Activated CD4-positive, alpha-beta T cell treated with anti-CD3 and anti-CD28 coated beads for 36 hours (primary cell): ENCODE data around the gene CUTC. TPM values are rescaled to one million over a fixed set of nuclear protein-coding genes. Genes with fewer than 3 reads are reported as not detected.
"Not testable (repeated sequence)": the region's sequence is repeated elsewhere in the genome, so short reads cannot be mapped to it uniquely, and the experiment has no call there.

Source experiments
- ATAC-seq: fragments of 200-7000 bp; cut with Tn5 transposase; one replicate; pipeline ENCODE4 v1.10.0; 2021; ENCODE audit warnings: mild to moderate bottlenecking, moderate library complexity
- CTCF ChIA-PET: fragments of 350-600 bp; sonication (Branson Sonifier 250); formaldehyde crosslinking; loops from one replicate; lab custom pipeline; 2021; ENCODE audit warnings: antibody characterized with exemption; lab: Charles Lee
- POLR2A ChIA-PET: fragments of 350-600 bp; sonication (Branson Sonifier 250); formaldehyde crosslinking; loops from one replicate; lab custom pipeline; 2021; ENCODE audit warnings: antibody characterized with exemption, inconsistent platforms; lab: Charles Lee
- DNase-seq: peaks from one replicate; pipeline ENCODE4 v3.0.0-alpha.2; 2020
- H3K27ac Mint-ChIP-seq: one replicate; pipeline ENCODE4 v1.8.0; 2021; ENCODE audit warnings: mixed read lengths
- H3K27me3 Mint-ChIP-seq: one replicate; pipeline ENCODE4 v1.8.0; 2021; ENCODE audit warnings: mixed read lengths
- H3K36me3 Mint-ChIP-seq: one replicate; pipeline ENCODE4 v1.8.0; 2021; ENCODE audit warnings: low read depth, mixed read lengths
- H3K4me1 Mint-ChIP-seq: one replicate; pipeline ENCODE4 v1.8.0; 2021; ENCODE audit warnings: mixed read lengths
- H3K4me3 Mint-ChIP-seq: one replicate; pipeline ENCODE4 v1.8.0; 2021; ENCODE audit warnings: mild to moderate bottlenecking, moderate library complexity, mixed read lengths
- H3K9me3 Mint-ChIP-seq: one replicate; pipeline ENCODE4 v1.8.0; 2021; ENCODE audit warnings: low read depth, mixed read lengths
- intact Hi-C, 2 experiments: fragments of 100-400 bp; cut with DNase I in 1 of 2; cut with micrococcal nuclease in 1 of 2; formaldehyde crosslinking; loops; one replicate each; pipeline versions ENCODE4 v1.14.2 to v1.15.1; 2022 to 2024; cut with DNase I, micrococcal nuclease
- total RNA-seq, 2 experiments: library from RNA; stranded (reverse); gene quantifications; one replicate each; pipeline ENCODE4 v1.2.3, GENCODE V29; 2021

Gene CUTC
- total RNA-seq, 2 experiments from 2014 or later = 24.6 to 35.8 TPM

GRCh38 chr10:99742701-99743100, 10.7 kb downstream of the CUTC start:
- peaks cover 72% of the 10 kb centered on the region for H3K36me3 Mint-ChIP-seq
- H3K4me3 Mint-ChIP-seq = no peak overlapping the region
- CTCF ChIA-PET = interaction anchor here (2.2 kb wide), 1 partner anchor 10 kb away, joined by 11 read pairs; the partner anchor contains the start of genes COX15 and CUTC
- H3K27ac Mint-ChIP-seq = no peak overlapping the region
- POLR2A ChIA-PET = no interaction called here
- peaks cover 14% of the 10 kb centered on the region for H3K9me3 Mint-ChIP-seq
- no peak for ATAC-seq
- H3K27me3 Mint-ChIP-seq = no peaks in the 10 kb centered on the region
- intact Hi-C loops = loop anchor here in 1 of 2 experiments (1.0 kb wide), 1 partner anchor 10 kb away; the partner anchor contains the start of genes COX15 and CUTC
- no peak for DNase-seq
- peaks cover 25% of the 10 kb centered on the region for H3K4me1 Mint-ChIP-seq

GRCh38 chr10:99743841-99744240, 11.8 kb downstream of the CUTC start:
- CTCF ChIA-PET = interaction anchor here (0.6 to 2.2 kb wide), 4 partner anchors 11 to 1317 kb away, joined by 3 to 11 read pairs (median 3); partner anchors contain the start of genes COX15 and CUTC
- intact Hi-C loops = no loop called here
- H3K27me3 Mint-ChIP-seq = no peaks in the 10 kb centered on the region
- no peak overlapping the region for H3K27ac Mint-ChIP-seq
- peaks cover 67% of the 10 kb centered on the region for H3K36me3 Mint-ChIP-seq
- DNase-seq = no peak
- peaks cover 14% of the 10 kb centered on the region for H3K9me3 Mint-ChIP-seq
- peaks cover 25% of the 10 kb centered on the region for H3K4me1 Mint-ChIP-seq
- POLR2A ChIA-PET = no interaction called here
- ATAC-seq = peak; percentile 23
- H3K4me3 Mint-ChIP-seq = no peak overlapping the region

GRCh38 chr10:99746166-99746565, 14.1 kb downstream of the CUTC start:
- CTCF ChIA-PET, intact Hi-C loops, DNase-seq, POLR2A ChIA-PET, H3K27ac Mint-ChIP-seq, ATAC-seq, H3K4me3 Mint-ChIP-seq, H3K9me3 Mint-ChIP-seq, H3K27me3 Mint-ChIP-seq: not testable (repeated sequence)
- H3K36me3 Mint-ChIP-seq = peaks cover 59% of the 10 kb centered on the region
- H3K4me1 Mint-ChIP-seq = peaks cover 23% of the 10 kb centered on the region

GRCh38 chr10:99748823-99749451, 16.9 kb downstream of the CUTC start:
- POLR2A ChIA-PET = no interaction called here
- H3K4me1 Mint-ChIP-seq = peaks cover 2% of the 10 kb centered on the region
- CTCF ChIA-PET = no interaction called here
- no peak overlapping the region for H3K4me3 Mint-ChIP-seq
- no peaks in the 10 kb centered on the region for H3K9me3 Mint-ChIP-seq
- H3K27ac Mint-ChIP-seq = no peak overlapping the region
- DNase-seq (no peak), ATAC-seq (no peak)
- H3K36me3 Mint-ChIP-seq = peaks cover 52% of the 10 kb centered on the region
- H3K27me3 Mint-ChIP-seq = no peaks in the 10 kb centered on the region
- intact Hi-C loops = no loop called here

- Mint-ChIP-seq H3K27me3 (no peaks in the 10 kb centered on the region), H3K27ac (no peak overlapping the region), H3K9me3 (no peaks in the 10 kb centered on the region), H3K36me3 (peaks cover 54% of the 10 kb centered on the region), H3K4me1 (no peaks in the 10 kb centered on the region), H3K4me3 (no peak overlapping the region)
- DNase-seq = no peak
- intact Hi-C loops = no loop called here
- ChIA-PET POLR2A (no interaction called here), CTCF (no interaction called here)
- ATAC-seq = no peak
Measured at GRCh38 chr10:99750641-99751040, 18.6 kb downstream of the CUTC start.

- POLR2A ChIA-PET = no interaction called here
- no peaks in the 10 kb centered on the region for H3K4me1 Mint-ChIP-seq
- ATAC-seq (no peak), DNase-seq (no peak)
- CTCF ChIA-PET = no interaction called here
- H3K4me3 Mint-ChIP-seq = no peak overlapping the region
- no peaks in the 10 kb centered on the region for H3K9me3 Mint-ChIP-seq
- H3K27me3 Mint-ChIP-seq = no peaks in the 10 kb centered on the region
- H3K27ac Mint-ChIP-seq = no peak overlapping the region
- H3K36me3 Mint-ChIP-seq = peaks cover 75% of the 10 kb centered on the region
- intact Hi-C loops = no loop called here
Measured at GRCh38 chr10:99754670-99755069, 22.6 kb downstream of the CUTC start.

- CTCF ChIA-PET = no interaction called here
- H3K27ac Mint-ChIP-seq = no peak overlapping the region
- POLR2A ChIA-PET = no interaction called here
- intact Hi-C loops = no loop called here
- peaks cover 76% of the 10 kb centered on the region for H3K36me3 Mint-ChIP-seq
- ATAC-seq (no peak), DNase-seq (no peak)
- H3K27me3 Mint-ChIP-seq = no peaks in the 10 kb centered on the region
- H3K4me1 Mint-ChIP-seq = no peaks in the 10 kb centered on the region
- H3K4me3 Mint-ChIP-seq = no peak overlapping the region
- no peaks in the 10 kb centered on the region for H3K9me3 Mint-ChIP-seq
Measured at GRCh38 chr10:99756159-99756558, 24.1 kb downstream of the CUTC start.

- H3K4me3 Mint-ChIP-seq = no peak overlapping the region
- ChIA-PET POLR2A (interaction anchor here (0.6 kb wide), 1 partner anchor 634 kb away, joined by 4 read pairs; no protein-coding TSS in a partner anchor), CTCF (no interaction called here)
- ATAC-seq = no peak
- H3K27me3 Mint-ChIP-seq = no peaks in the 10 kb centered on the region
- no peak overlapping the region for H3K27ac Mint-ChIP-seq
- DNase-seq = no peak
- intact Hi-C loops = no loop called here
- no peaks in the 10 kb centered on the region for H3K4me1 Mint-ChIP-seq
- H3K36me3 Mint-ChIP-seq = peaks cover 79% of the 10 kb centered on the region
- peaks cover 8% of the 10 kb centered on the region for H3K9me3 Mint-ChIP-seq
Measured at GRCh38 chr10:99758211-99758891, 26.3 kb downstream of the CUTC start.

- no peaks in the 10 kb centered on the region for H3K27me3 Mint-ChIP-seq
- H3K36me3 Mint-ChIP-seq = peaks cover 73% of the 10 kb centered on the region
- H3K4me1 Mint-ChIP-seq = no peaks in the 10 kb centered on the region
- no peak for DNase-seq
- CTCF ChIA-PET = interaction anchor here (0.6 kb wide), 1 partner anchor 367 kb away, joined by 4 read pairs; no protein-coding TSS in a partner anchor
- POLR2A ChIA-PET = no interaction called here
- intact Hi-C loops = no loop called here
- no peak overlapping the region for H3K27ac Mint-ChIP-seq
- no peak overlapping the region for H3K4me3 Mint-ChIP-seq
- no peak for ATAC-seq
- peaks cover 9% of the 10 kb centered on the region for H3K9me3 Mint-ChIP-seq
Measured at GRCh38 chr10:99760321-99760720, 28.3 kb downstream of the CUTC start.

- Mint-ChIP-seq H3K9me3 (peaks cover 9% of the 10 kb centered on the region), H3K36me3 (peaks cover 62% of the 10 kb centered on the region), H3K27me3 (no peaks in the 10 kb centered on the region), H3K4me3 (no peak overlapping the region), H3K27ac (no peak overlapping the region), H3K4me1 (no peaks in the 10 kb centered on the region)
- POLR2A ChIA-PET = no interaction called here
- CTCF ChIA-PET = no interaction called here
- DNase-seq (no peak), ATAC-seq (no peak)
- intact Hi-C loops = no loop called here
Measured at GRCh38 chr10:99761365-99761764, 29.3 kb downstream of the CUTC start.

GRCh38 chr10:99765672-99766301, 33.8 kb downstream of the CUTC start:
- CTCF ChIA-PET = no interaction called here
- Mint-ChIP-seq H3K4me1 (no peaks in the 10 kb centered on the region), H3K36me3 (peaks cover 25% of the 10 kb centered on the region), H3K27me3 (no peaks in the 10 kb centered on the region), H3K27ac (no peak overlapping the region), H3K9me3 (peaks cover 10% of the 10 kb centered on the region), H3K4me3 (no peak overlapping the region)
- POLR2A ChIA-PET = no interaction called here
- DNase-seq (no peak), ATAC-seq (no peak)
- intact Hi-C loops = no loop called here
